Inferior parietal cortex (tissue), 1 donor: Measurements from ENCODE around the gene SPRING1.

Source experiments
- DNase-seq: peaks from one replicate; pipeline ENCODE4 v3.0.0-alpha.2; 2016; ENCODE audit errors: extremely low spot score

Gene SPRING1

DNA sequence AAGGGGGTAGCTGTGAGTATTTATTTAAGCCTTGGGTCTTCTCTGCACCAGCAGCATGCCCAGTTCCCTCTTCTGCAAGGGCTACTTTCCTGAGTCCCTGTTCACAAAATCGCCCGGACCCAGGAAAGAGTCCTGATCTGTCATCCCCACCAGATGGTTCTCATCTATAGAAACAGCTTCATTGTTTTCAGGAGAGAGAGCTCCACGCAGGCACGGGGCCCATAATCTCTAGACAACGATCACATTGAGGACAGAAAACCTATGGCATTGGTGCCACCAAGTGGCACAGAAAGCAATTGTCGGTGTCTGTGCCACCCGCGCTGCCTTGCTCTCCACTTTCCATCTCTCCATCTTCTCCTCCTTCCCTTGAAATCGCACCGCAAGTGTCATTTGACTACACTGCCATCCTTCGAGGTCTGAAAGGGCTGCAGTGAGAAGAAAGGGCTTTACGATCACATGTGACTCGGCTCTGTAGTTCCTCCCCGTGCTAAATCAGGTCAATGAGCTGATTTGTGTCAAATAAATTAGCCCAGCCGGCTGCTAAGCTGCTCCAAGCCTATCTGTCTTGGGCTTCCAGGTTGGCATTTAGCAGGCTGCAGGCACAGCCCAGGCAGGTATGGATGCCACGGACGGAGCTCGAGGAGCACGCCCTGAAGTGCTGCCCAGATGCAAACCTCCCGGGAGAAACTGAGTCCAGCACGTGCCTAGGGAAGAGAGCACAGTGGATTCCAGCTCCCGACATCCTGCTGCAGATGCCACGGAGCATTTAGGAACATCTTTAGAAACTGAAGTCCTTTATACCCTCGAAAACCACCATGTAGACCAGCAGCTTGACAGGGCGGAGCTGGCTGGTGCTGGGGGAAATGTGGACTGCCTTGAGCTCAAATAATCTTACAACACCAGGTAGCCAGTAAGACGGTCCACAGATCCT, 28.8 kb downstream of the SPRING1 start:
- DNase-seq: peak; percentile 93

DNA sequence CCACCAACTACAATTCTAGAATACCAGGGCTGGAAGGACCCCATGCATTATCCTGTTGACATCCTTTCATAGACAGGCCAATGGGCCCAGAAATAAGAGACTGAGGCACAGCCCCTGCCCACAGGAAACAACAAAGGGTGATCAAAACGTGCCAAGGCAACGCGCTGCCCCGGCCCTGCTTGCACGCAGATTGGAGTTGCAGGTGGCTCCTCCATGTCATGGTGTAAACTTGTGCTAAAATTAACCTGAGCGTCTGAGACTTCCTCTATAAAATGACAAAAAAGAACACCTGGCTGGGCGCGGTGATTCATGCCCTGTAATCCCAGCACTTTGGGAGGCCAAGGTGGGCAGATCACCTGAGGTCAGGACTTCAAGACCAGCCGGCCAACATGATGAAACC, 30.1 kb downstream of the SPRING1 start:
- DNase-seq: no peak

DNA sequence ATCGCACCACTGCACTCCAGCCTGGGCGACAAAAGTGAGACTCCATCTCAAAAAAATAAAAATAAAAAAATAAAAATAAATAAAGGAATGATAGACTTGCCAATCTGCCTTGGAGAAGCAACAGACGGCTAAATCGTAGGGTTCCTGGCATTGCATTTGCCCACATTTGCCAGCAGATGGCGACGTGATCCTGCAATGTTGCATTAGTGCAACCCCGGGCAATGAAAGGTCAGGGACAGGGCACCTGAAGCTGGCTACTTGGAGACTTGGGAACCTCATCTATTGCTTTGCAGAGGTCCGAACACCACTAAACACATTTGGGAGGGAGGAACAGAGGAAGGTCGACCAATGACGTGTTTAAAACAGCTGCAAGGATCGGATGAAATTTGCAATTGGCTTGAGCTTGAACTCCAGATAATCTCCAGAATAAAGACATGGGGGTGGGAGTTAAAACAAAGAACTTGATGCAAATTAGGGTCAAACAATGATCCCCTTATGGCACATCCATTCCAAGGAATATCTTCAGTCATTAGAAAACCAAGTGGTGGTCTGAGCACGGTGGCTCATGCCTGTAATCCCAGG, 34.6 kb downstream of the SPRING1 start:
- DNase-seq: peak; percentile 90

DNA sequence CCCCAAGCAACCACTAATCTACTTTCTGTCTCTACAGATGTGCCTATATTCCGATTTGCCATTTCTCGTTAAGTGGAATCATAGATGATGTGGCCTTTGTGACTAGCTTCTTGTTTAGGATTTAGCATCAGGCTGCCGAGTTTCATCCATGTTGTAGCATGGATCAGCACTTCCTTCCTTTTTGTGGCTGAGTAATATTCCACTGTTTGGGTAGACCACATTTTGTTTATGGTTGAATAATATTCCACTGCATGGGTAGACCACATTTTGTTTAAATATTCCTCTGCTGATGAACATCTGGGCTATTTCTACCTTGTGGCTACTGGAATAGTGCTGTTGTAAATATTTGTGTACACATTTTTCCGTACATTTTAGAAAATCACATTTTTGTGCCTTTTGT, 36.4 kb downstream of the SPRING1 start:
- DNase-seq: no peak

DNA sequence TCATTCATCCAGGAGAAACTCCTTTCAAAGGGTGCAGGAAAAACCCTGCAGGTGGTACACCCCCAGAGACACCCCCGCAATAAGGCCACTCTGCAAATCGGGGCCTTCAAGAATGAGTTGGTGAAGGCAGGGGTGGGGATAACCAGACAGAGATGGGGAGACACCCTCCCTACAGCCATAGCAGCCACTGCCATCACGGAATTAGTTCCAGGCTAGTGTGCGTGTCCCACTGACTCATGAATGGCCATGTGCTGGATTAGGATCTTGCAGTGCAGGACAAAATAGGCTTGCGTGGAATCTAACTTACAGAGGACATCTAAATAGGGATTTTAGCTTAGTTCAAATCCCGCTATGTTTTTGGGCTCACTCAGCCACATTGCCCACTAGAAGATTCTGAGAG, 37.8 kb downstream of the SPRING1 start:
- no peak for DNase-seq

DNA sequence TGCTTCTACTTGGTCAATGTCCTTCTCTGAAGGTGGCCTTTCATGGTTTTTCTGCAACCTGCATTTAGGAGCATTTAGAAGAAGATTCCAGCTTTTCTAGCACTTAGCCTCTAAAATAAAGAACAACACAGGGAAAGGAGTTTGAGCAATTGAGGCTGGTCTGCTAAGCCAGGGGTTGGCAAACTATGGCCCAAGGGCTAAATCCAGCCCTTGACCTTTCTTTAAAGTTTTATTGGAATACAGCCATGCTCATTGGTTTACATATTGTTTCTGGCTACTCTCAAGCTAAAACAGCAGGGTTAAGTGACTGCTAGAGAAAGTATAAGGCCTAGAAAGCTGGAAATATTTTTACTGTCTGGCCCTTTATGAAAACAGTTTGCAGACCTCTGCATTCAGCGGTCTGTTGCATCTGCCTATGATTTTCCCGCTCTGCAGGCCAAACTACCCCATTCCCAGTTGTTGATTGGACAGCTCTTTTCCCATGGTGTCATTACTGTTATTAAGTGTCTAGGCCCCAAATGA, 39.3 kb downstream of the SPRING1 start:
- no peak for DNase-seq

DNA sequence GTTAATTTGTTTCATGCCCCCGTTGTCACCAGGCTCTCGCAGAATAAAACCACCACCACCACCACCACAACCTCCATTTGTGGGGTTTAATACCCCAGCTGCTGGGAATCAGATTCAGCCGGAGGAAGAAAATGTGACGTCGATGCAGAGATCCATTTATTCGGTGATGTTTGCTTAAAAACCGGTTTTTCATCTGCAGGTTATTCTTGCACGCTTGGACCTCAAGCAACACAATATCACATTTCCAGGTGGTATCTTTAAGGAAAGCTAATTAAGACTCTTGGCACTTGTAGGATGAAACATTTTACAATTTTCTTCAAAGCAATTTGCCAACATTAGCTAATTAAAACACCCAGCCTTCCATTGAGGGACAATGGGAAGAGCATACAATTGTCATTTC, 39.8 kb downstream of the SPRING1 start:
- no peak for DNase-seq

DNA sequence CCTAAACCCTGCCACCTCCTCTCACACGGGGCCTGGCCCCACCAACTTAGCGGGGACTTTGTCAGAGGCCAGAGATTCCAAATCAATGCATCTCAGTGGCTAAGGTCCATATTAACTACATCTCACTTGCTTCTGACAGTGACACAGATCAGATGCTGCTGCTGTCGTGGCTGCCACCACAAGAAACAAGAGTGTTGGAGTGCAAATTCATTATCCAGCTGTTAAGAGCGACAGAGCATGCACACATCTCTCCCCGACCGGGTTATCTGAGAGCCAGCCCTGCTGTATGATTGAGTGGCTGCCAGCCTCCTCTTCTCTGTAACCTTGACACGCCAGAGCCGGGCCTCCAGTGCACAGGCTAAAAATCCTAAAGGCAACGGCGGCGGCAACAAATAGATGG, 40.2 kb downstream of the SPRING1 start:
- no peak for DNase-seq

DNA sequence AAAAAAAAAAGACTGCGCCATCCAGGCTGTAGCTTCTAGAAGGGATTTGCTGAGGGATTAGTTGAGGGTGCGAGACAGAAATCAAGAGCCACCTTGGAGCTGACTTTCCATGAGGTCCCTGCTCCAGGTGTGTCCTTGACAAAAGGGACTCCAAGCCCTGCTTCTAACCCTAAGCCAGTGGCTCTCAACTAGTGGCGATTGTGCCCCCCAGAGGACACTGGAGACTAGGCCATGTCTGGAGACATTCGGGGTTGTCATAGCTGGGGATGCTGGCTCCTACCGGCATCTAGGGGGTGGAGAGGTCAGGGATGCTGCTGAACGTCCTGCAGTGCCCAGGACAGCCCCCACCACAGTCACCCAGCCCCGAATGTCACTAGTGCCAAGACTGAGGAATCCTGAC, 40.6 kb downstream of the SPRING1 start:
- DNase-seq: peak; percentile 33

DNA sequence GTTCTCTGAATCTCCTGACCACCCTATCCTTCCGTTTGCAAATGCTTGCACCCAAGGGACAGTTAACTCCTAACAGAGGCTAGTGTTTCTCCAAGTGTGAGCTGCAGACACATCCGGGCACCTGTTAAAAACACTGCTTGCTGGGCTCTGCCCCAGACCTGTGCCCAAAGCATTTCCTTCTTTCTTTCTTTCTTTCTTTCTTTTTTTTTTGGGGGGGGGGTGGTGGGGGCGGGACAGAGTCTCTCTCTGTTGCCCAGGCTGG, 42.5 kb downstream of the SPRING1 start:
- DNase-seq: no peak

DNA sequence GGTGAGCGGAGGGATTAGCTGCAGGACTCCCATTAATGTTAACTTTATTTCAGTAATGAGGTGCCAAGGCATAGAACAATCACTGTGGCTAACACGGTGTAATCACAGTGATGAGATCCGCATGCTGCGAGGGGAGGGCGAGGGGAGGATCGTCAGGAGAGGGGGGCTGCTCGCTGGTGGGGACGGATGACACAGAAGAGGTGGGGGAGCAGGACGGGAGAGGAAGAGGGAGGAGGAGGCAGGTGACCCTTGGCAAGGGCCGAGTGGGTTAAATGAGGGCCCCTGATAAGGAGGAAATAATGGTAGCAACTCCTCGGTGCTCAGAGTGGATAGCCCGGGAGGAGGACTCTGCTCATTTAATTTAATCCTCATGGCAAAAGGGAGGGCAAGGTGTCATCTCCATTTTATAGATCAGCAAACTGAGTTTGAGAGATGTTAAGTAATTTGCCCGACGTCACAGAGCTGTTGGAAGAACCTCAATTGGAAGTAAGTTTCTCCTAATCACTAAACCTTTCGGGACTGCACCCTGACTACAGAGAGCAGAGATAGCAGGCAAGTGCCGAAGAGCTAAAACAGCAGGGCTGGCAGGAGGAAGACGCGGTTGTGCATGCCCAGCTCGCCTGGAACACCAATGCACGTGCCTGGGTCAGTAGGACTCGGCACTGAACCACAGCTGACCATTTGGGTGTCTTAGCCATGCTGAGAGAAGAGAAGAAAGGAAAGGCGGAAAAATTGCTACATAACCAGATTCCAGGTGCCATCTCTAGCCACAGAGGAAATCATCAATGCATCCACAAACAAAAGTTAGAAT, 43.0 kb downstream of the SPRING1 start:
- DNase-seq: no peak

DNA sequence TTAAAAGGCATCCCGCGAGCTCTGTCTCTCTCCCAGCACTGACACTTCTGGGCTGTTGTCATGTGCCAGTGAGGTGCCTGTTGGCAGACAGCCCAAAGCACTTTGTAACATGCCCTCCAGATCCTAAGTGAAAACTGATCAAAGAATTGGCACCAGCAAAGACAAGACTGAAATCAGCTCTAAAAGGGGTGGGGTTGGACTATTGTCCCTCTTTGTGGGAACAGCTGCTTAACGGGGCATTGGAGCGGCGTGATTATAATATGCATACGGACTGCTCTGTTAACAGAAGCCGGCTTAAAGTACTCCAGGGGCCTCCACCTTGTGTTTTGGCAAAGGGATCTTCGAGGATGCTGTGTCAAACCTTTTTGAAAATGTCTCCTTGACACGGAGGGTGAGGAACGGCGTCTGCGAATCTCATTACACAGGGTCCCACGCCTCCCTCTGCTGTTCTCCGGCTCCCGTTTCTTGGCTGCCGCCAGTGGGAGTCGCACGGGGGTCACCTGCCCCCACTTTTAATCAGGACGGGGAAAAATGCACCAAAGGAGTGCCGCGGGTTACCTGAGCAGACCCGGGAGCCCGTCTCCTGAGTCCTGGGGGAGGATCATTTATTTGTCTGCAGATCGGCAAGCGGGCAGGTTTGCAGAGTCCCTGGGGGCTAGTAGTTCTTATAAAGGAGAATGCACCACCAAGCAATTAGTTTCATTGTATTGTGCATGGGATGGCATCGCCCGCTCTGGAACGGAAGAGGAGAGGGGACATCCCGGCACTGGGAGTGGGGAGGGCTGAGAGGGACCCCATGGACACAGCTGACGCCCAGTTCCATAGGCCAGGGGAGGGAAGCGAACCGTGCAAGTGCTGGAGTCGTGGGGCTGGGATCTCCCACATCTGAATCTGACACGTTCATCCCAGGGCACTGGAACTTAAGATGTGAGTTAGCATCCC, 44.3 kb downstream of the SPRING1 start:
- DNase-seq: no peak

DNA sequence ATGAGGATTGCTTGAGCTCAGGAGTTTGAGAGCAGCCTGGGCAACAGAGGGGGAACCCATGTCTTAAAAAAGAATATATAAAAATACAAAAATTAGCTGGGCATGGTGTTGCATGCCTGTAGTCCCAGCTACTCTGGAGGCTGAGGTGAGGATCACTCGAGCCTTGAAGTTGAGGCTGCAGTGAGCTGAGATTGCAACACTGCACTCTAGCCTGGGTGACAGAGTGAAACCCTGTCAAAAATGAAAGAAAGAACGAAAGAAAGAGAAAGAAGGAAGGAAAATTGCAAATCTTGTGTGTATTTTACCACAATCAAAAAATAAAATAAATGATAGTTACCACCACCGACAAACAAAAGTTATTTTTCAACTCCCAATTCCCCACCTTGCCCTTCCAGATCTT, 45.3 kb downstream of the SPRING1 start:
- DNase-seq: no peak

DNA sequence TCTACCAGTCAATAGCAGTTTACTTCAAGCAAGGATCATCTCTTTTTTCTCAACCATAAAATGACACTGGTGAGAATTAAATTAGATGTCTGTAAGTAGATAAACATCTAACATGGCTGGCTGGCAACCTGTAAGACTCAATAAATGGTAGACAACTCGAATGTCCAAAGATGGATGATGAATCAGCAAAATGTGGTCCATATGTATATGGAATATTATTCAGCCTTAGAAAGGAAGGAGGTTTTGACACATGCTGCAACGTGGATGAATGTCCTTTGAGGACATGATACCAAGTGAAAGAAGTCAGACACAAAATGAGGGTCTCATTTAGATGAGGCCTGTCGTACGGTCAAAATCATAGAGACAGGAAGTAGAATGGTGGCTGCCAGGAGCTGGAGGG, 46.2 kb downstream of the SPRING1 start:
- no peak for DNase-seq

DNA sequence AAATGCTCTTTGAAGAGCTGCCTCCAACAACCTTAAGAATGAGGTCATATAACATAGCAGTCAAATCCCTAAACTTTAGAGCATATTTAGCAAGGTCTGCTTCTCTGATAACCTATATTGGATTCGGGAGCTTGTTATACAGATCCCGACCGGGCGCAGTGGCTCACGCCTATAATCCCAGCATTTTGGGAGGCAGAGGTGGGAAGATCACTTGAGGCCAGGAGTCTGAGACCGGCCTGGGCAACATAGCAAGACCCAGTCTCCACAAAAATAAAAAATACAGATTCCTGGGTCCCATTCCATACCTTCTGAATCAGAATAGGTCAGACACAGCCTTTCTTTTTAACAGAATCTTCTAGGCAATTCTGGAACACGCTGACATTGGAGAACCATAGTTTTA, 46.7 kb downstream of the SPRING1 start:
- DNase-seq: no peak

DNA sequence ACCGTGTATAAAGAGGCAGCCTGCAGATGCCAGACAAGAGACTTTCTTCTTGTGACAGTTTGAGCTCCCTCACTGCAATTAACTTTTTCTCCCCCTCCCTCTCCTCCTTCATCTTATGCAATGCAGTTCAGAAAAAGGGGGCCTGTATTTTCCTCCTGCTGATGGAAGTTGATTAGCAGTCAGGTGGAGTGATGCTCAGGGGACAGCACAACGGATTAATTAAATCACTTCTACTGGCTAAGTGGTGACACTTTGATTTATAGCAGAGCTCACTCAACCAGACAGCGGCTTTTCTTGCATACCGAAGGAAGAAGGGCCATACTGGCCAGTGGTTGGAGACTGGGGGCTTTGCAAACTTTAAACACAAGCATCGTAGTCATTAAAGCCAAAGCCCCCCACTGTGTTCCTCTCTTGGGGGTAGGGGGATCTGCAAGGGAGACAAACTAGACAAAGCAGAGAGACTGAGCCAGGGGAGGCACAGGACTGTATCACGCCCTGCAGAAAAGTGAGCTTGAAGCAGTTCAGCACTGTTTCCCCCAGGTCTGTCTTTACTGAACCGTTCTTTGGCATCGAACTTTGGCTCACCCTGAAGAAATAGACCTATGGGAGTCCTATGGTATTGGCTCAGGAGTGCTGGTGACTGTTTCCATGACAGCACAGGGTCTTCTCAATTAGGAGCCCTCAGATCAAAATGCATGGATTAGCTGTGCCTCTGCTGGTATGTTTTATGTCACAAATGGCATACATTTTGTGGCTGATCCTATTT, 47.7 kb downstream of the SPRING1 start:
- no peak for DNase-seq

DNA sequence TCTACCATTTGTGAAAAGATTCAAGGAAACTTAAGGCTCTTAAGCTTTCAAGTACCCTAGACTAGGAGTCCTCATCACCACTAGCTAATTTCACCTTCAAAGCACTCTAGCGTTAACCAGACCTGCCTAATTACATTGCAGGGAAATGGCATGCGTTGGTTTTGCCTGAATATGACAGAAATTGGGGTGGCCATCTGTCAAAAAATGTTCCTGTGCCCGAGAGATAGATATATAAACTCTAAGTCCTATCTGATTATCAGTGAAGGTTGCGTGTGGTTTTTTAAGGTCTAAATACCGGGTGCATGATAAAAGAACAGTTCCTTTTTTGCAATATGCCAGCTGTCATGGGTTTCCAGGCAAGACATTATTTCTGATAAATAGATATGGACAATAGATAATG, 48.3 kb downstream of the SPRING1 start:
- DNase-seq: no peak
